Measurements from ENCODE around the gene KIAA1614.

Gene KIAA1614

GRCh38 chr1:180909005-180909414 lies 3.7 kb upstream of the KIAA1614 start:
- DNase-seq = no peak

GRCh38 chr1:180909462-180909976 lies 3.2 kb upstream of the KIAA1614 start:
- no peak for DNase-seq

DNA sequence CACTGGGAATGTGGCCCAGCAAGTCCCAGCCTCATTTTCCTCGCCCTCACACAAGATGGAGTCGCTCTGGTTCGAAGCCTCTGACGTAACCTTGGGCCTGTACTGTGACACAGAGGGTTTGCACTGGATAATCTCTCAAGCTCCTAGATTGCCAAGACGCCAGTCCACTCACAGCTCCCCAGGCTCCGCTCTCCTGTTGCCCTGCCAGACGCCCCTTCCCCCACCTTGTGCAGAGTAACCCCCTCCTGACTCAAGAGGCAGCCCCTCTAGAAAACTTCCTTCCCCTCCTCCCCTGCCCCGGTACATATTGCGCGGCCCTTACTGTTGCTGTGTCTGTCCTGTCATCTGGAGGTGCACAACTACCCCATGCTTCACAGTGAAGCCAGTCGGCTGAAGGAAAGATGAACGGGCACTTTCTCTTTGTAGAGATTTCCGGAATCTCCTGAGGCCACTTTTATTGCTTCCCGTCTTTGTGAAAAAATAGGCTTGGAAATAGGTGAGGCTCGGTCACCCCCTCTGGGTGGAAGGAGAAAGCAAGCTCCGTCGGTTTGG lies 981 bp upstream of the KIAA1614 start:
- DNase-seq = no peak

GRCh38 chr1:180912211-180912800 lies 391 bp upstream of the KIAA1614 start:
- DNase-seq = no peak

GRCh38 chr1:180915426-180915965 lies 2.8 kb downstream of the KIAA1614 start:
- DNase-seq = no peak

GRCh38 chr1:180916012-180916770 lies 3.5 kb downstream of the KIAA1614 start:
- DNase-seq = no peak

GRCh38 chr1:180916771-180917170 lies 4.1 kb downstream of the KIAA1614 start:
- DNase-seq = no peak

GRCh38 chr1:180917306-180918065 lies 4.8 kb downstream of the KIAA1614 start:
- no peak for DNase-seq

GRCh38 chr1:180918519-180918918 lies 5.8 kb downstream of the KIAA1614 start:
- DNase-seq = no peak

DNA sequence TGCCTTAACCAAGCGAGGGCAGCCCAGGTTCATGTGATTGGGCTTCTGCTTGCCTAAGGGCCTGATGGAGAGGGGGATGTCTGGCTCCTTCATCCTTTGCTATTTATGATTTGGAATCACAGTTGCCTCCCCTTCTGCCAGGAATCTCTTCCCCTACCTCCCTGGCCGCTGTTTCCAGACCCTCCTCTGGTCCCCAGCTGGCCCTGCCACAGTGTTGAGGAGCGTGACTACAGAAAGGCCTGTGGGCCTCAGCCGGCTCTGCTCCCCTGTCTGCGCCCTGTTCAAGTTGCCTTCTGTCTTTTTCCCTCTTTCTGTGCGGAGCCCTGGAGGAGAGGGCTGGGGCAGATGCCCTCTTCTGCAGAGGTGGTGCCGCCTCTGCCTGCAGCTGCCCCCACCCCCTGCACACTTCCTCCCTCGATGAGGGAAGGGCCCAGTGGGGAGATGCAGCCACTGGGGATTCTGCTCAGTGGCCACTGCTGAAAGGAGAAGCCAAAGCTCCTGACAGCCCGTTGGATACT lies 6.5 kb downstream of the KIAA1614 start:
- no peak for DNase-seq

DNA sequence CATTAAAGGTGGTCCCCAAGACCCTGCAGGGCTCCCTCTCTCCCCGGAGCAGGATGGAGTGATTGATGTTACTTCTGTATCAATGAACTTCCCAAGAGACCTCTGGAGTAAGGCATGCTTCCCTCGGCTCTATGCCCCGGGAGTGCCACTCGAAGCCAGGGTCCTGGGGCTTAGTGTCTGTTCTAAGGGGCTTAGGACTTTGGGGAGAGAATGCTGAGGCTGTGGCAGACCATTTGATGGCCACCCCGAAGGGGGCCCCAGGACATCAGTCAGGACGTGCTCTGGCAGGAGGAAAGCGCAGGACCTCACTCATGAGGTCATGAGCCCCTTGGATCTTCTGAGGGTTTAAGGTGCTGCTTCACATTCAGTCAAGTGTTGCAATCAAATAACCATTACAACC lies 7.5 kb downstream of the KIAA1614 start:
- DNase-seq = no peak

DNA sequence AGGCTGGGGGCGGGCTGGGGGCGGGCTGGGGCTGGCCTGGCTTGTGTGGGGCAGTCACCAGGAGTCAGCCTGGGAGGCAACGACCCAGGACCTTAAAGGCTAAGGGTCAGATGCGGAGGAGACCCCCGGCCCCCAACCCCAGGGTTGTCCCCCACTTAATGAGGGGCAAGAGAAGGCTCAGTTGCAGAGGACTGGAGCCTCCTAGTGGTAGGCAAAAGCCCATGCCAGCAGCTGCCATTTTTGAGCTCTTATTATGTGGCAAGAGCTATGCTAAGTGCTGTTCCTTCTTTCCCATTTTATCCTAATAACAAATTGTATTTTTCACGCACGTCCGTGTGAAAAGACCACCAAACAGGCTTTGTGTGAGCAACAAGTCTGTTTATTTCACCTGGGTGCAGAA lies 8.0 kb downstream of the KIAA1614 start:
- DNase-seq = no peak

DNA sequence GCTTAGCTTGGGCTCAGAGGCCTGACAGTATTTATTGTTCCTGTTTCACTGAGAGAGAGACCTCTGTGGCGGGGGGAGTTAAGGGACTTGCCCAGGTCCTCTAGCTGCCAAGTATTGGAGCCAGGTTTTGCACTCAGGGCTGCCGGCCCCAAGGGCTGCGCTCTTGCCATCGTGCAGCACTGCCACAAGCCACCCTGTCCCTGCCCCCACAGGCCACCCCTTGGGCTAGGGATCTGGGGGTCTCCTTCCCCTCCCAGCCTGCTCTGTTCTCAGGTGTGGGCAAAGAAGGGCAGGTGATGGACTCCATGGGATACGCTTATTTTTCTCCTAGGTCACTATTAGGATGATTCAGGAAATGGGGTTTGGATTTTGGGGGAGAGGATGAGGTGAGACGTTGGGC lies 8.7 kb downstream of the KIAA1614 start:
- no peak for DNase-seq

DNA sequence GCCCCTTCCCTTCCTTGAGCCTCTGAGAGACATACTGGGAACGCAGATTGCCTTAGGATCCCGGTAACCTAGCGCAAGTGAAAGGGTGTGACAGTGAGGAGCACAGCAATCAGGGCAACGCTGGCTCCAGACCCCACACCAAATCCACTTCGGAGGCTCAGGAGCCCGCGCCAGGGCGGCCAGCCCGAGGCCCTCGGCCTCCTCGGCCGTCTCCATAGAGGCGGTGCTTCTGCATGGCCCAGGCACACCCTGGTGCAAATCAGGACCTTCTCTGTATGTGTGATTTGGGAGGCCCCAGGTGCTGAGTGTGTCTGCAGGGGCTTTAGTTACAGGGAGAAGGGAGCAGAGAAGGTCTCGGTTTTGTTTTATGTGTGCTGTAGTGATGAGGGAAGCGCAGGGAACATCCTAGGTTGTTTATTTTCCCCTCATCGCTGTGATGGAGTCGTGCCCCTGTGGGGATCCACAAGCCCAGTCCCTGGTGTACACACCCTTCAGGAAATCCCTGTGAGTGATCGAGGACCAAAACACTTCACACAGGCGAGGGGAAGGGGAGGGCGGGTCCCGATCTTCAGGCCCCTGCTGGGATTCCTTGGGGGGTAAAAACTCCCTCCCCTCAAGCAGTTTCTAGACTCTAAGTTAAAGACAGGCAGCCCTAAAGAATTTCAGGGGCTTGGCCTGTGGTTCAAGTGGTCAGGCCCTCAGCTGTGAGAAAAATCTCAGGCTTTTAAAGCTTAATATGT lies 9.4 kb downstream of the KIAA1614 start:
- DNase-seq = no peak

DNA sequence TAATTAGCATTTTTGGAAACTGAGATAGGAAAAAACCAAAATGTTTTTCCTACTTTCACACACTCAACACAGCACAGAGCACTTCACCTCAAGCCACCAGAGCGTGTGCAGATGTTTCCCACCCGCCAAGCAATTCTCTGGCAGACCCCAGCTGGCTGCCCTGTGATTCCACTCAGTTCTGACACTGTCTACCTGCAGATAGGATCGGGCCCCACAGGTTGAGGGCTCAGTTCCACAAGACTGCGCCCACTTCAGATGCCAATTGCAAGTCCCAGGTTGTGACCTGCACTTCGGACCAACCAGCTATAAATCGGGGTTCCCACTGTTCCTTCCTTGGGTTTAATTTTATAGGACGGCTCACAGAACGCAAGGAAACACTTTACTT lies 9.9 kb downstream of the KIAA1614 start:
- no peak for DNase-seq

- peak; percentile 38 for DNase-seq
These were observed 10.5 kb downstream of the KIAA1614 start for GRCh38 chr1:180923021-180923841.

DNA sequence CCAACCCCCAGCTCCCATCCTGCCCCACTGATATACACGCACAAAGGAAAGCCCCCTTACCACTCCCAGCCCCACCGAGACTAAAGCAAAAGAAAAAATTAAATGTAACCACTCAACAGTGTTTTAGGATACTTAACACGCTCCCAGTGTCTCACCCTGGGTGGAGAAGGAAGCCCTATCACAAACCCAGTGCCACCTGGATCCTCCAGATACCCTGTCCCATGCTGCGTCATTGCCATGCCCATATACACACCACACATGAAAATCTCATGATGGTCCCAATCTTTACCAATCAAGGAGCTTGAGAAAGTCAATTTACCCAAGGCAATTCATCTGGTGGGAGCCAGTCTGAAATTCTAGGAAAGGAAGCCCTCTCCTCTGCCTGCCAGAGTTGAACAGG lies 11.2 kb downstream of the KIAA1614 start:
- DNase-seq = no peak

DNA sequence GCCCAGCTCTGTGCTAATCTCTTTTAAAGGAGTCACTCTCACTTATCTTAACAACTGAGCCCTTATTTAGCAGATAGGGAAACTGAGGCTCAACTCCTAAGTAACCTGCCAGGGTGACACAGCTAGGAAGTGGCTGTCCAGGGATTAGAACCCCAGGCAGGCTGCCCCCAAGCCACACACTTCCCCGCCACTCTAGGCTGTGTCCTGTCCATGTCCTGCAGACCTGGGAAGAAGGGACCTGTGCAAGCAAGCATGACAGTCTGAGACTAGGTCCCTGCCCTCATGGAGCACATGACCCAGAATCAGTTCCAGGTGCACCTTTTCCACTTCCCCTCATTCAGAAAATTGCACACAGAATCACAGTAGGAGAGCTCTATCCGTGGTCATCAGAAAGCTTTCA lies 12.2 kb downstream of the KIAA1614 start:
- DNase-seq = no peak

- no peak for DNase-seq
These were observed 12.9 kb downstream of the KIAA1614 start for GRCh38 chr1:180925471-180926051.

GRCh38 chr1:180926164-180926981 lies 13.7 kb downstream of the KIAA1614 start:
- DNase-seq = no peak
